NCI-H2081 (cell line): ENCODE results near the gene SEMA6A.

Source experiments
- DNase-seq, 2 experiments: peaks; one replicate each; lab custom pipeline; 2025; lab: John Stamatoyannopoulos, UW

SEMA6A gene

GRCh38 chr5:116522356-116523136 is 52.1 kb downstream of the SEMA6A start:
- no peak for DNase-seq

DNA sequence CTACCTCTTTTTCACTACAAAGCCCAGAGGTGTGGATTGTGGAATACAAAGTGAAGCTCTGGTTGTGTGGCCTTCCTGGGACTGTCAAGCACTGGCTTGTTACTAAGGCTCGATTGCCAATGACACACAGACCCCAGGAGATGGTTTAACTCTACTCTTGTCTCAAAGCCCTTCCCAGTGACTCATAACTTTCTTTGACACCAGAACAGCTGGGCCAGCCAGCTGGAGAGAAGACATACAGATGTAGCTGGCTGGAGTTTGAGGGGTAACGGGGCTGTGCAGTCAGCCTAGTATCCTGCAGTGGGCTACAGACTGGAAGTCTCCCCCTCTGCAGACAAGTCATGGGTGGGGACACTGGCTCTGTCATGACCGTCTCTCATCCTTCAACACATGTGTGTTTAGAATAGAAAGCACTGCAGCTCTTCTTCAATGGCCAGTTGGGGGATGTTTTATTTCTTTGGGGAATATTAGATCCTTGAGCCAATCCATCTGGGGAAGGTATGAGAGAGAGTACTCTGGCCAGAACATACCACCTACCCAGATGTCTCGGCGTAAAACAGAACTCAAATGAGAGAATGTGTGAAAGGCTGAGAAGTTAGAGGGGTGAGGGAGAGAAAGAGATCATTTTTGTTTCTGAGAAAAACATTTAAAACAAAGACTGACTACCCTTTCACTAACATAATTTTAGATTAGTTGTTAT is 53.3 kb downstream of the SEMA6A start:
- no peak for DNase-seq

DNA sequence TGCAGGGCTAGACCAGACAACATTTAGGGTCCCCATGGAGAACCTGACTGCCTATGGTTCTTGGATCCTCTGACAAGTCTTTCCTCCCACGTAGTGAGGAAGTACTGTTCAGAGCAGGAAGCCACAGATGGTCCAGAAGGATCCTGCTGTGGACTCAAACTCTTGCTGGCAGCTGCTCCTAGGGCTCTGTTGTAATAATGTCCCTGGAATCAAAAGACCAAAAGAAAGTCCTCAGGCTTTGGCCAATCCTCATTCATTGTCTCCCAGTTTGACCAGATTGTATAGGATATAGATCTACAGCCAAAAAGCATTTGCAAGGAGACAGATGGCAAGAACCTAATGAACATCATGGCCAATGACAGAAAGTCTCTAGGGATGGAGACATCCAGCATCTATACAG is 53.9 kb downstream of the SEMA6A start:
- DNase-seq = no peak

DNA sequence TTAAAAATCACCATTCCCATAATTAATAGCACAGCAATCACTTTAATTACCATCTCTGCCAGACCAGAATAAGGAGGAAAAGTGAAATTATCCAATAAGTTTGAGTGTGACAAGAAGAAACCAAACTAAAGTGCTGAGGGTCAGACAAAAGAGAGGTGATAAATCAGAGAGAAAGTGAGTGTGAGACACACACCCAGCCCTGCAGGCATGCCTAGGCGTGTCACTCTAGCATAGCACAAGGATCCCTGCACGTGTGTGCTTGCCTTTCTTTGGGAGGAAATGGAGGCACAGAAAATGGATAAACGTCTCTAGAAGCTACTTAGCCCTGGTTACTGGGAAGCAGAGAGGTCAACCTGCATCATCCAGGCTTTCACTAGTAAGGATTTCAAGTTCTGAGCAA is 56.2 kb downstream of the SEMA6A start:
- DNase-seq = no peak

- DNase-seq = no peak
These were observed 57.1 kb downstream of the SEMA6A start for GRCh38 chr5:116517488-116517887.

GRCh38 chr5:116516021-116516420 is 58.6 kb downstream of the SEMA6A start:
- no peak for DNase-seq

- no peak for DNase-seq
These were observed 60.1 kb downstream of the SEMA6A start for GRCh38 chr5:116514421-116514970.

- DNase-seq = no peak
These were observed 64.1 kb downstream of the SEMA6A start for GRCh38 chr5:116510517-116510916.

DNA sequence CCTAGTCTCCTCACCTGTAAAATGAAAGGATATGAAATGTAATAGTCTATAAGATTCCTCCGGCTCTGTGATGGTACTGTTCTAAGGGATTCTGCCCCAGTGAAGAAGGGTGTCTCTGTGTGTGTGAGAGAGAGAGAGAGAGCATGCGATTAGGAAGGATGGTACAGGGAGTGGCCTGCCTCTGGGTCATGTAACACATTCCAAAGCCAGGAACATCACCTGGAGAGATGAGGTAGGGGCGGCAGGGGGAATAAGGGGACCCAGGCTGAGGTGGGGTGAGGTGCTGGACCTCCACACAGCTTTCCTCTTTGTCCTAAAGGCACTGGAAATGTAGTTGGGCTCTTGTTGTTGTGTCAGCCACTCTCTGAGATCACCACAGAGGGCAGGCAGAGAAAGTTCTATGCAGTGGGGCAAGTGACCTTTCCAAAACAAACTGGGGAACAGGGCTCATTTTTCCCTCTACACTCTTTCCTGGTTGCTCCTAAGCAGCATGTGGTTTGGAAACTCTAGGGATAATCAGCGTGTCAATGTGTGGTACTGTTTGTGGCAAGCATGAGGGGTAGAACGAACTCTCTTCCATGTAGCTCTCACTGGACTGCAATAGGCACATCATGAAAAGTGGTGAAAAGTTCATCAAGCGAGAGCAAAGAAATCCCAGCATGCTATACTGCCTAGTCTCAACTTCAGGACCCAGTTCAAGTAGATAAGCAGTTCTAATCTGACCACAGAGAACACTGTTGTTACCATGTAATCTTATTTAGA is 65.0 kb downstream of the SEMA6A start:
- no peak for DNase-seq

DNA sequence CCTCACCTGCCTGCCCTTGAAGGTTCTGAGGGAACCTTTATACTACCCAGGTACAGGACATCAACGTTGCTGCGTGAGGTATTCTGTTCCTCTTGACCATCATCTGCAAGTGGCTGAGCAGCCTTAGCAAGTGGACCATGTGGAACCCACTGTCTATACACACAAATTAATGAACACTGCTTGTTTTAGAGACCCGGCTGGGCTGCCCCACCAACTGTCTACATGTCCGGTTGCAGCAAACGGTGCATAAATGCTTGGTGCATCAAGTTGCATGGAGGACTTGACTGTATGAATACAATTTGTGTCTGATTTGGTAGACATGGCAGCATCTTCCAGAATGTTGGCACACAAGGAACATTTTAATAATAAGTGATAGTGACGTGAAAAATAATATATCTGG is 65.8 kb downstream of the SEMA6A start:
- no peak for DNase-seq

- DNase-seq = peak in 1 of 2 experiments; percentile 18
These were observed 66.5 kb downstream of the SEMA6A start for GRCh38 chr5:116507941-116508655.

GRCh38 chr5:116507051-116507537 is 67.5 kb downstream of the SEMA6A start:
- no peak for DNase-seq

GRCh38 chr5:116506488-116506887 is 68.1 kb downstream of the SEMA6A start:
- DNase-seq = no peak

DNA sequence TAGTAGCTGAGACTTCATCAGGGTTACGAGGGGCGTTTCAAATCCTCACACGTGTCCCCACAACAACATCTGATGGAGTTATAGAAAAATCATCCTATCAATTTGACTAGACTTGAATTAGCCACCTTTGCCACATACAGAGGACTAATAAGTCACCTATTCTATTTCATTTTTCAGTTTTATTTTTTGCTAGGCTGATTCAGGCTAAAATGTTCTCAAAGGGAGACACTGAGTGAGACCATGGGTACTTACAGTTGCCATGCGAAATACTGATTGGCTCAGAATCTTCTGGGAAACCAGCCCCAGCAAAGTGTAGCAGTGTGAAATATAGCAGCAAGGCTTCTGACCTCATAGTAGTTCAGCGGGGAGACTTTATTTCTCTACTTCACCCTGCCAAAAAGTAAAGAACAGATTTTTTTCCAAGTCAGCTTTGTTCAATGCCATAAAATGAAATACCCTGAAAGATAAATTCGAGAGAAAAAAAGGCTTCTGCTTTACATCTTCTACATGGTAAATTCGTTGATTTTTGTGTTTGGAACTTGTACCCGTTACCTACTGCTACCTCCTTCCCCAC is 69.9 kb downstream of the SEMA6A start:
- no peak for DNase-seq

DNA sequence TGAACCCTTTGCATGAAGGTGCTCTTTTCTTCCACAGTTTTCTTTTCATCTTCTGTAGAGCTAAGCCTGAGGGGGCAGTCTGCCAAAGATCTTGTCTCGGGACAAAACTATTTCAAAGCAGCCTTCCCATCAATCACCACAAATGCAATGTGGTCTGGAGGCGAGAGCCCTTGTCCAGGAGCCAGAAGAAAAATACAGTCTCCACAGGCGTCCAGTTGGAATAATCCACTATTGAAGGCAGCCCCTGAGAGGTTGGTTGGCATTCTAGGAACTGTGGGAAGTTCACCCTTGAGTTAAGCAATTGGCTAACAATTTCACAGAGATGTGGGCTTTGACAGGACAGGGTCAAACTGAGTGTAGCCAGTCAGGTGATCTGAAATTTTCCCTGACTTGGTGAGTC is 72.0 kb downstream of the SEMA6A start:
- DNase-seq = no peak

- DNase-seq = no peak
These were observed 72.5 kb downstream of the SEMA6A start for GRCh38 chr5:116502138-116502537.

DNA sequence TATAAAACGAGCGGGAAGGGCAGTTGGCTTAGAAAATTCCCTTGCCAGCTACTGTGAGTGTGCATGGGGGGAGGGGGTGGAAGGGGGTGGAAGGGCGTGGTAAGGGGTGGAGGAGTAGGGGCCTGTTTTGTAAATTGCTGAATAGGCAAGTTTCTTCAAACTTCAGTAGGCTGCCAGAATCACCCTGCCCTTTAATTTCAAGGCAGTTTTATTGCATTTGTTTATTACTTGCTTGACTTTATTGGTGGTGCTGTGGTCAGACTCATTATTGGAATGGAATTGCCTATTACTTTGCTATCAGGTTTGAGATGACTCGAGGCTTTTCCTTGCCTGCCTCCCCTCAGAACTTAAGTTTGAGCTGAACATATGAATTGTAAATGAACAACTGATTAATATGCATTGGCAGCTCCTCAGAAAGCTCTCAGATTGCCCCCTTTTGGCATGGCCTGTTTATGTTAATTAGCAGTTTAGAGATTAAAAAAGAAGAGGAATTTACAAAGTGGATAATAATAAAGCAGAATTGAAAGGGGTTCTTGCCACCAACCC is 76.0 kb downstream of the SEMA6A start:
- no peak for DNase-seq

DNA sequence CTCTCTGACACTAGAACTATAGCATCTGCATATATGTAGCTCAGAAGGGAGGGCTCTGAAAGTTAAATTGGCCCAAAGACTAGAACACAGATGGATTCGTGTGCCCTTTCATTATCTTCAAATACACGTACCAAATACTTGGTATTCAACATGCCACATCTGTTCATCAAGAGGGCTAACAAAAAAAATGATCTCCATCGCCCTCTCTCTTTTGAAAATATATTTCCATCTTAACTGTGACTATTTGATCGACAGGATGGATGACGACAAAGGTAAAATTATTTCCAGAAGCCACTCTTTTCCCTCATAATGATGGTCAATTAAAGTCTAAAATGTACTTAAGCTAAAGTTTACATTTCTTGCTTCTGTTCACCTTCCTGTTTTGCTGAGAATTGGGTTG is 77.0 kb downstream of the SEMA6A start:
- DNase-seq = no peak

DNA sequence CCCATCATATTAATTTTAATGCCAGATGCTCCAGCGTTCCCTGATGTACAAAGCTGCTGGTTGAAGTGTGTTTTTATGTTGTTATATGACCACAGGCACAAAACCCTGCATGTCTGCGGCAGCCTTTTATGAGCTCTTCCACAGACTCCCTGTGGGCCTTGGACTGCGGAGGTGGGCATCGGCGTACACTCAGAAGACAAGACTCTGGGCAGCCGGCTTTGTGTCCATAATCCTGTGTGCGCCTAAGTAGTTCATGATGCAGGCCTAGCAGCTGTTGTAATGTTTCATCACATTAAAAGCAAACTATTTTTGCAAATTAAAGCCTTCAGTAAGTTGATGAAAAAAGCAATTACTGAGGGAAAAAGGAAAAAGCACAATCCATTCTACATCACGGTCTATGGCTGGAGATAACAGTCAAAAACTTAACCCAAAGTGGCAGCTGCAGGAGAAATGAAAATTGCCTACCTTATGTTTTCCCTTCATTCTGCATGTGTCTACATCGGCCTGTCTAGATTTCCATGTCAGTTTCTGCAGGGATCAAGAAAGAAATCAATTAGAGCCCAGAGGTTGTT is 78.8 kb downstream of the SEMA6A start:
- no peak for DNase-seq

GRCh38 chr5:116494784-116495450 is 79.7 kb downstream of the SEMA6A start:
- DNase-seq = peak; percentile 29 to 67
